Ascending aorta (tissue), 2 donors: ENCODE measurements around the gene DEPDC5. TPM values are rescaled to one million over a fixed set of nuclear protein-coding genes. Genes with fewer than 3 reads are reported as not detected.
"Not testable (repeated sequence)": the region's sequence is repeated elsewhere in the genome, so short reads cannot be mapped to it uniquely, and the experiment has no call there.

Experiments used
- DNase-seq, 2 donors: peaks; one replicate each; pipeline ENCODE4 v3.0.0-alpha.2; 2019; ENCODE audit warnings: low spot score in 2 of 2
- H3K27ac ChIP-seq, 2 donors: fragments of 200-600 bp; sonication (generic); one replicate each; pipeline ENCODE4 v1.5.1; 2016 to 2017; ENCODE audit warnings: mild to moderate bottlenecking in 1 of 2
- H3K27me3 ChIP-seq: fragments of 200-600 bp; sonication (generic); one replicate; pipeline ENCODE4 v1.5.1; 2017
- H3K36me3 ChIP-seq, 2 donors: fragments of 200-600 bp; sonication (generic); one replicate each; pipeline ENCODE4 v1.5.1; 2016
- H3K4me1 ChIP-seq, 2 donors: fragments of 200-600 bp; sonication (generic); one replicate each; pipeline ENCODE4 v1.5.1; 2016 to 2017; ENCODE audit warnings: mild to moderate bottlenecking in 1 of 2
- H3K4me3 ChIP-seq, 2 donors: fragments of 200-600 bp; sonication (generic); one replicate each; pipeline ENCODE4 v1.5.1; 2016 to 2017; ENCODE audit warnings: mild to moderate bottlenecking in 1 of 2
- H3K9me3 ChIP-seq, 2 donors: fragments of 200-600 bp; sonication (generic); one replicate each; pipeline ENCODE4 v1.5.1; 2016
- intact Hi-C: fragments of 100-400 bp; cut with DNase I; formaldehyde crosslinking; loops from one replicate; pipeline ENCODE4 v1.15.1; 2023
- total RNA-seq: library from RNA; depleted of rRNA; stranded (reverse); fragments of >200 nt; gene quantifications from one replicate; pipeline ENCODE4 v1.1.0, GENCODE V29; 2016
- TF ChIP-seq, protein P1 (sequence below), 3 experiments: fragments of 200-600 bp in 2 of 3; fragments of 450-650 bp in 1 of 3; sonication (generic) in 2 of 3; IDR thresholded peaks; one replicate each; pipeline ENCODE4 v1.5.1; 2016 to 2019; ENCODE audit warnings: antibody characterized with exemption in 3 of 3, mild to moderate bottlenecking in 1 of 3, moderate library complexity in 1 of 3

The DEPDC5 gene
- total RNA-seq, 1 donor from 2014 or later = 5.2 TPM

DNA sequence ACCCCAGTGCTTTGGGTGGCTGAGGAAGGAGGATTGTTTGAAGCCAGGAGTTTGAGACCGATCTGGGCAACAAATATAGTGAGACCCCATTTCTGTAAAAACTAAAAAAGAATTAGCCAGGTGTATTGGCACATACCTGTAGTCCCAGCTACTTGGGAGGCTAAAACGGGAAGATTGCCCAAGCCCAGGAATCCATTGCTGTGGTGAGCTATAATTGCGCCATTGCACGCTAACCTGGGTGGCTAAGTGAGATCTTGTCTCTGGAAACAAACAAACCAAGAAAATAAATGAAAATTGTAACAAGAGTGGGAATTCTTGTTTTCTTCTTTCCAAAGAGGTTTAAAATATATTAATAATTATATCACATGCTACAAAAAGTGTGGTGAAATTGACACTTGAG is 52.9 kb downstream of the DEPDC5 start:
- peaks cover 78 to 87% of the 10 kb centered on the region in 2 donors for H3K36me3 ChIP-seq
- no peak overlapping the region for H3K27ac ChIP-seq
- H3K27me3 ChIP-seq = no peaks in the 10 kb centered on the region
- H3K4me1 ChIP-seq = no peaks in the 10 kb centered on the region
- H3K4me3 ChIP-seq = no peak overlapping the region
- no peaks in the 10 kb centered on the region for H3K9me3 ChIP-seq
- TF ChIP-seq, protein P1, sequence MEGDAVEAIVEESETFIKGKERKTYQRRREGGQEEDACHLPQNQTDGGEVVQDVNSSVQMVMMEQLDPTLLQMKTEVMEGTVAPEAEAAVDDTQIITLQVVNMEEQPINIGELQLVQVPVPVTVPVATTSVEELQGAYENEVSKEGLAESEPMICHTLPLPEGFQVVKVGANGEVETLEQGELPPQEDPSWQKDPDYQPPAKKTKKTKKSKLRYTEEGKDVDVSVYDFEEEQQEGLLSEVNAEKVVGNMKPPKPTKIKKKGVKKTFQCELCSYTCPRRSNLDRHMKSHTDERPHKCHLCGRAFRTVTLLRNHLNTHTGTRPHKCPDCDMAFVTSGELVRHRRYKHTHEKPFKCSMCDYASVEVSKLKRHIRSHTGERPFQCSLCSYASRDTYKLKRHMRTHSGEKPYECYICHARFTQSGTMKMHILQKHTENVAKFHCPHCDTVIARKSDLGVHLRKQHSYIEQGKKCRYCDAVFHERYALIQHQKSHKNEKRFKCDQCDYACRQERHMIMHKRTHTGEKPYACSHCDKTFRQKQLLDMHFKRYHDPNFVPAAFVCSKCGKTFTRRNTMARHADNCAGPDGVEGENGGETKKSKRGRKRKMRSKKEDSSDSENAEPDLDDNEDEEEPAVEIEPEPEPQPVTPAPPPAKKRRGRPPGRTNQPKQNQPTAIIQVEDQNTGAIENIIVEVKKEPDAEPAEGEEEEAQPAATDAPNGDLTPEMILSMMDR (IDR thresholded peaks at IDR 0.05) = no peak
- DNase-seq = no peak
- intact Hi-C loops = no loop called here

DNA sequence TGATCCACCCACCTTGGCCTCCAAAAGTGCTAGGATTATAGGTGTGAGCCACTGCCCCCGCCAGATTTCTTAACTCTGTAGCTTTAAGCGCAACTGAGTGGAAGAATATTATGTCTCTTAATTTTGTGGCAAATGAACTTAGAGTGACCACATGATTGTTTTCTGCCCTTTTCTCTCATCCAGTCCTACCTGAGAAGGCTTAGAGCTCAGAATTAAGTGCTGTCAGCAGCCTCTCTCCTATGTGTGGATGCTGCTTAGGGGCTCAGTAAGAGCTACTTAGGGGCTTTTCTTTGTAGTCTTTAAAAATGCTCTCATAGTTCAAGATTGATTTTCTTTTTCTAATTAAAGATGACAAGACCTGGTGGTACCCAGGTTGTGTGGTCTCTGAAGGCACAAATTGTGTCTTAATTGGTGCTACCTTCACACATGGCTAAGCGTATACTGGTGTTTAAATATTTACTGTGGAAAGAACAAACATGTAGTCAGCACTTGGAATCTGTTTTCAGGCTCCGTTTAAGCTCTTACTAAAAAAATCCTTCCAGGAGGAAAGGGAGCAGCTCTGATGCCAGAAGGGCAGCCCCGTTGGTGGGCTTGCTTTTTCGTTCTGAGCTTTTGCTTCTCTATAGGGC is 59.3 kb downstream of the DEPDC5 start:
- no peak overlapping the region for H3K4me3 ChIP-seq
- TF ChIP-seq, protein P1 (IDR thresholded peaks at IDR 0.05) = no peak
- H3K4me1 ChIP-seq = no peaks in the 10 kb centered on the region
- H3K36me3 ChIP-seq = peaks cover 71 to 79% of the 10 kb centered on the region in 2 donors
- H3K27ac ChIP-seq = no peak overlapping the region
- no peaks in the 10 kb centered on the region for H3K27me3 ChIP-seq
- no peak for DNase-seq
- intact Hi-C loops = no loop called here
- H3K9me3 ChIP-seq = no peaks in the 10 kb centered on the region

DNA sequence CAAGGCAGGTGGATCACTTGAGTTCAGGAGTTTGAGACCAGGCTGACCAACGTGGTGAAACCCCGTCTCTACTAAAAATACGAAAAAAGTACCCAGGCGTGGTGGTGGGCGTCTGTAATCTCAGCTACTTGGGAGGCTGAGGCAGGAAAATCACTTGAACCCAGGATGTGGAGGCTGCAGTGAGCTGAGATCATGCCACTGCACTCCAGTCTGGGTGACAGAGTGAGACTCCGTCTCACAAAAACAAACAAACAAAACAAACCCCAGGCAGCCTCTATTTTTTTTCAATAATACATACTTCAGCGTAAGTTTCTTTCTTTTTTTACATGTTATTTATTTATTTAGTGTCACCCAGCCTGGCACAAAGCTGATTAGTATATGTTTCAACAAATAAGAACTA is 60.1 kb downstream of the DEPDC5 start:
- H3K27ac ChIP-seq, H3K4me3 ChIP-seq, H3K27me3 ChIP-seq, DNase-seq, H3K9me3 ChIP-seq, H3K4me1 ChIP-seq, intact Hi-C loops: not testable (repeated sequence)
- H3K36me3 ChIP-seq = peaks cover 74 to 87% of the 10 kb centered on the region in 2 donors

DNA sequence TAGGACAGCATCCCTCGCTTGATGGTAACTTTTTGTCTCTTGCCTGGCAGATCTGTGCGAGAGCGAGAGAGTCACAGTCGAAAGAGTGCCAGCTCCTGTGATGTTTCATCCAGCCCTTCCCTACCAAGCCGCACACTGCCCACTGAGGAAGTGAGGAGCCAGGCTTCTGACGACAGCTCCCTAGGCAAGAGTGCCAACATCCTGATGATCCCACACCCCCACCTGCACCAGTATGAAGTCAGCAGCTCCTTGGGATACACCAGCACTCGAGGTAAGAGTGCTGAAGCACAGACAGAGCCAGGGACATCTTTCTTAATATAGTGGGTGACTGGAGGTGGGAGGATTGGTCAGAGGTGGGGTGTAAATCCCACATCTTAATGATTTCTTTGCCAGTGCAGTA is 61.1 kb downstream of the DEPDC5 start:
- Histone ChIP-seq H3K36me3 (peaks cover 77 to 90% of the 10 kb centered on the region in 2 donors), H3K4me1 (no peaks in the 10 kb centered on the region)
- intact Hi-C loops = no loop called here

DNA sequence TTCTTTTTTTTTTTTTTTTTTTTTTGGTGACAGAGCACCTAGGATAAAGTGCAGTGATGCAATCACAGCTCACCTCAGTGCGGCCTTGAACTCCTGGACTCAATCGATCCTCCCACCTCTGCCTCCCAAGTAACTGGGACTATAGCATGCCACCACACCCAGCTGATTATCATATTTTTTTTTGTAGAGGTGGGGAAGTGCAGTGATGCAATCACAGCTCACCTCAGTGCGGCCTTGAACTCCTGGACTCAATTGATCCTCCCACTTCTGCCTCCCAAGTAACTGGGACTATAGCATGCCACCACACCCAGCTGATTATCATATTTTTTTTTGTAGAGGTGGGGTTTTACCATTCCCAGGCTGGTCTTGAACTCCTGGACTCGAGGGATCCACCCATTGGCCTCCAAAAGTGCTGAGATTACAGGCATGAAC is 61.6 kb downstream of the DEPDC5 start:
- intact Hi-C loops, H3K4me3 ChIP-seq, H3K27ac ChIP-seq, H3K4me1 ChIP-seq, H3K27me3 ChIP-seq, DNase-seq, H3K9me3 ChIP-seq: not testable (repeated sequence)
- H3K36me3 ChIP-seq = peaks cover 78 to 90% of the 10 kb centered on the region in 2 donors

More for the DNA sequence above, 61.1 kb downstream of the DEPDC5 start:
- no peaks in the 10 kb centered on the region for H3K27me3 ChIP-seq
- TF ChIP-seq, protein P1 (IDR thresholded peaks at IDR 0.05) = no peak
- DNase-seq = no peak
- H3K9me3 ChIP-seq = no peaks in the 10 kb centered on the region
- no peak overlapping the region for H3K4me3 ChIP-seq
- no peak overlapping the region for H3K27ac ChIP-seq

DNA sequence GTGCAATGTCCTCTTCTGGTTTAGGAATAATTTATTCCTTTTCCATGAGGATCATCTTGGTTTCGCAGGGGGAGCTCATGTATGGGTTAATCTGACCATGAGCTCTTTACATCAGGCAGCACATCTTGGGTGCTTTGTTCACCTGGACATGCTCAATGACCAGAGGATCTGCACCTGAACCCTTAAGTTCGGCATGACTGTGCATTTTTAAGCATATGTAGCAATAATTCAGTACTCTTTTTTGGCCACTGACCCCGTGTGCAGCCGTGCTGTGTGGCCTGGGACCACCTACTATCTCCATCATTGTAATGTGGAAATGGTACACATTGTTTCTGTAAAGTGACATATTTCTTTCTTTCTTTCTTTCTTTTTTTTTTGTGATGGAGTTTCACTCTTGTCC is 62.9 kb downstream of the DEPDC5 start:
- Histone ChIP-seq H3K4me1 (no peaks in the 10 kb centered on the region), H3K9me3 (no peaks in the 10 kb centered on the region), H3K4me3 (no peak overlapping the region), H3K36me3 (peaks cover 71 to 90% of the 10 kb centered on the region in 2 donors), H3K27me3 (no peaks in the 10 kb centered on the region), H3K27ac (no peak overlapping the region)
- intact Hi-C loops = no loop called here
- no peak for DNase-seq
- TF ChIP-seq, protein P1 (IDR thresholded peaks at IDR 0.05) = no peak
